ENCODE data around the gene CALD1.
"Not testable (repeated sequence)": the region's sequence is repeated elsewhere in the genome, so short reads cannot be mapped to it uniquely, and the experiment has no call there.

The CALD1 gene

DNA sequence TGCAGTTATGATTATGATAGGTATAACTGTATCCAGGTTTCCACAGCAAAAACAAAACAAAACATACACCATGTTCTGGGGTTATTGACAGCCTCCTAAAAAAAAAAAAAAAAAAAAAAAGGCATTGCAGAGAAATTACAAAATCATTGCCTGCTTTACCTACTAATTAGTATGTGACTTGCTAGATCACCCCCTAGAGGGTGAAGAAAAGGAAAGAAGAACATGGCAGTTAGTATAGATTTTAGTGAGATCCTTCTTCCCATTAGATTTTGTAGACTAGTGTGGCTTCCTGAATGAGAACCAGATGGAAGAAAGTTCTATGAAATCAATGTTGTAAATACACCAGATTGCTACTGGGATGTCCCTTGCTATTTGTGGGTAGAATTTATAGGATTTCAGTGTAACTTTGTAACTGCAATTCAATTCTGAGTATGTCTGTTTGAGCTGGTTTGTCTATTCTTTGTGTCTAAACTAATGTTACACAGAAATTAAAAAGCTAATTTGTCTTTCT lies 182.9 kb downstream of the CALD1 start:
- no peak for DNase-seq

GRCh38 chr7:134963036-134963435 lies 183.6 kb downstream of the CALD1 start:
- DNase-seq, result no peak

DNA sequence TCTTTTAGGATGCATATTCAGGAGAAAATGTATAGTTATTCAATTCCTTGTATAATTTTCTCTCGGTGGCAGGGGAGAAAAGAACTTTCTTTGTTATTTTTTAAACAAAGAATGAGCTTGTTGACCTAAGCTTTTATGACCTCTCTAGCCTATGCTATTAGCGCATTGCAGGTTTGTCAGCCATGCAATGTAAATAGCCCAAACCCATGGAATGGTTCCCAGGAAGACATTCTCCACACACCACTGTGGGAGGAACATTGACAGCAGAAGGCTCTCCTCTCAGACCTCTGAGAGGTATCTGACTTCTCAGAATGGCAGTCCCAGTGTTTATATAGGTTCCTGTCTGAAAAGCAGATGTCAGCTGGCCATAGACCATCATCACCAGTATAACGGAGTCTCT lies 187.3 kb downstream of the CALD1 start:
- DNase-seq, result no peak

GRCh38 chr7:134968110-134968509 lies 188.7 kb downstream of the CALD1 start:
- no peak for DNase-seq

DNA sequence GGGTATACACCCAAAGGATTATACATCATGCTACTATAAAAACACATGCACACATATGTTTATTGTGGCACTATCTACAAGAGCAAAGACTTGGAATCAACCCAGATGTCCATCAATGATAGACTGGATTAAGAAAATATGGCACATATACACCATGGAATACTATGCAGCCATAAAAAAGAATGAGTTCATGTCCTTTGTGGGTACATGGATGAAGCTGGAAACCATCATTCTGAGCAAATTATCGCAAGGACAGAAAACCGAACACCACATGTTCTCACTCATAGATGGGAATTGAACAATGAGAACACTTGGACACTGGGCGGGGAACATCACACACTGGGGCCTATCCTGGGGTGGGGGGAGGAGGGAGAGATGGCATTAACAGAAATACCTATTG lies 202.2 kb downstream of the CALD1 start:
- DNase-seq, result not testable (repeated sequence)

GRCh38 chr7:134985894-134986362 lies 206.5 kb downstream of the CALD1 start:
- no peak for DNase-seq

DNA sequence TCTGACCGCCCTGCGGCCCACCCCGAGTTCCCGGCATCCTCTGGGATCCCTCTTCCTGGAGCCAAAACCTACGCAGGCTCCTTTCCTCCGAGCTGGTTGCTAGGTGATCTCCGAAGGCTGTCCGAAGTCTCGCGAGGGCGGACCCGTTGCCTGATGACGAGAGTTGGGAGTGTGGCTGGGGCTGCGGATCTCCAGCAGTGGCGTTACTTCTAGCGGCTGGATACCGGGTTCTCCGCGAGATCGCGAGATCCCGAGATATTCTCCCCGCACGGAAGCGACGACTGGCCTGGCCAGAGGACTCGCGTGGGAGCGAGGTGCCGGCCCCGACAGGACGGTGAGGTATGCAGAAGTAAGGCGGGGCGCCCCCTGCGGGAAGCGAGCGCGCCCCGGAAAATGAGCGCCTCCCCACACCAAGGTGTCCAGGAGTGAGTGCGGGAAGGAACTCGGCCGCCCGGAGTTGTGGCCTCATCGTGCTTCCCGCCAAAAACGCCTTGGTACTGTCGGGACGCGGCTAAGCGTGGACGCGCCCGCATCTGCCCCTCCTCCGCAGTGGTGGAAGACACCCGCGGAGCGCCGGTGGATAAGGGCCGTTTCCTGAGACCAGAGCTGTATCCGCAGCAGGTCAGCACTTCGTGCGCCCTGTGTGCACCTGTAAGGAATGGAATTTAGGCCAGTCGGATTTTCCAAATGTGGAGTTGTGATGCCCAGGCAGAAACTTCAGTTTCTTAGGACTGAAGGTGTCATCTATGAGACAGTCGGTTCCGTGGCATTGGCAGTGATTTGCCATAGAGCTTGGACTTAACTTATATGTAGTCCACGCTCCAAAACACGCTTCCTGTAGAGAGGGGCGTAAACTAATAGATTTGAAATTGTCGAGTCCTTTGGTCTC lies 207.2 kb downstream of the CALD1 start, which contains the start of gene AGBL3:
Gene AGBL3 (plus strand): TSS at position 146 of the 889 bp plus-strand sequence. CDS start 1,426 bp downstream, outside the sequence.
- DNase-seq, result peak; percentile 95

- no peak for DNase-seq
These were observed 208.7 kb downstream of the CALD1 start for GRCh38 chr7:134988161-134988560.

- no peak for DNase-seq
These were observed 212.3 kb downstream of the CALD1 start for GRCh38 chr7:134991469-134992339.

GRCh38 chr7:134992626-134993179 lies 213.3 kb downstream of the CALD1 start:
- DNase-seq, result peak; percentile 40 to 49

- no peak for DNase-seq
These were observed 214.5 kb downstream of the CALD1 start for GRCh38 chr7:134993877-134994456.

GRCh38 chr7:134995239-134996096 lies 216.0 kb downstream of the CALD1 start:
- no peak for DNase-seq

GRCh38 chr7:134996097-134996550 lies 216.7 kb downstream of the CALD1 start:
- DNase-seq, result no peak

DNA sequence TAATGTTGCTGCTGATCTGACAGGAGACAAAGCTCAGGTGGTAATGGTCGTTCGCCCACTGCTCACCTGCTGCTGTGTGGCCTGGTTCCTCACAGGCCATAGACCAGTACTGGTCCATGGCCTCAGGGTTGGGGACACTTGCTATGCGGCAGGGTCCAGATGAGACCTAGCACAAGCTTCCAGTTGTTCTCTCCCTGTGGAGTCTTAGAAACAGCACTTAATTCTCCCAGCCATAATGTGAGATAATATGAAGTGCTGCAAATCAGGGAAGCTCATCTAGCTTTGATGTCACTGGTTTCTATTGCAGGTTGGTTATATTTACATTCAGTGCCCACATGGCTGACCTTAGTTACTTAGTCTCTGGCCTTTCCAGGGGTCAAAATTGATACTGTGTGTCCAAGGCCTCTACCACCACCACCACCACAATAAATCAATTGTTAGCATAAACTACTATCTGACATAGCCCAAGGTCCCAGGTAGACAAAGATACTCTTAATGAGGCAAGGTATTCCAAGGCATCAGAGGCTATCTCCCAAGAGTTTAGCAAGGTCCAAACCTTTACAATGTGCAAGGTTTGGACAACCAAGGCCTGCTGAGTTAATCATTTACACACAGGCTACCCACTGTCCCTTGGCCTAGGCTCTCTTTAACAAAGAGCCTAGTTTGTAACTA lies 217.9 kb downstream of the CALD1 start:
- no peak for DNase-seq

GRCh38 chr7:134999136-134999535 lies 219.7 kb downstream of the CALD1 start:
- no peak for DNase-seq

GRCh38 chr7:135001390-135002165 lies 222.1 kb downstream of the CALD1 start:
- DNase-seq, result no peak

DNA sequence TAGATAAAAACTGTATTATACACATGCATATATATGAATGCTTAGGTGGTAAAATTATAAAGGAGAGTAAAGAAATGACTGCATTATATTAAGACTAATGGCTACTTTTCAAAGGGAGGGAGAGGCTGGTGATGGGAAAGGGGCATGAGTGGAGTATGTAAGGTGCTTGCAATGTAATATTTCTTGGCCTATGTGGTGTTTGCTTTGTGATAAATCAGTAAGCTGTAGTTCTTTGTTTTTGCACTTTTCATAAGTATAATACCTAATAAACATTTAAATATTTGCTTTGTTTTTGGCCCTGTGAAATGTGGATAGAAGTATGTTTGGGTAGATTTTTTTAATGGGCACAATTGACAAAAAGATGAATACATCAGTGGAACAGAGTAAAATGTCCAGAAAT lies 232.8 kb downstream of the CALD1 start:
- no peak for DNase-seq

Measured in activated T-cell treated with anti-CD3 and anti-CD28 coated beads, Interleukin-2, amount 50 U/mL, for 48 hours (primary cell).